H9 (cell line): ENCODE measurements around the gene TMA7B. TPM values are rescaled to one million over a fixed set of nuclear protein-coding genes. Genes with fewer than 3 reads are reported as not detected.

Experiments used
- DNase-seq: peaks from one replicate; pipeline ENCODE4 v3.0.0-alpha.2; 2017
- H2AFZ ChIP-seq: one replicate; pipeline ENCODE4 v1.6.1; 2013; ENCODE audit warnings: mild to moderate bottlenecking, low read length, control low read depth, moderate library complexity
- H2AK5ac ChIP-seq: 2 replicates; pipeline ENCODE4 v1.6.1; 2013; ENCODE audit warnings: low read length, control low read depth, mixed read lengths; ENCODE audit not compliant: insufficient read length
- H2BK120ac ChIP-seq: one replicate; pipeline ENCODE4 v1.6.1; 2013; ENCODE audit warnings: low read depth, mild to moderate bottlenecking, low read length, control low read depth, inconsistent platforms; ENCODE audit not compliant: poor library complexity, severe bottlenecking
- H2BK12ac ChIP-seq: 2 replicates; pipeline ENCODE4 v1.6.1; 2013; ENCODE audit warnings: low read length, control low read depth, mixed read lengths, low read depth; ENCODE audit not compliant: insufficient read length
- H2BK15ac ChIP-seq: 2 replicates; pipeline ENCODE4 v1.6.1; 2013; ENCODE audit warnings: low read depth, low read length, control low read depth
- H2BK20ac ChIP-seq: one replicate; pipeline ENCODE4 v1.6.1; 2013; ENCODE audit warnings: low read depth, mild to moderate bottlenecking, low read length, control low read depth, inconsistent platforms; ENCODE audit not compliant: poor library complexity, severe bottlenecking
- H2BK5ac ChIP-seq: 2 replicates; pipeline ENCODE4 v1.6.1; 2013; ENCODE audit warnings: low read length, control low read depth, mixed read lengths; ENCODE audit not compliant: insufficient read length
- H3K14ac ChIP-seq: 2 replicates; pipeline ENCODE4 v1.6.1; 2013; ENCODE audit warnings: low read length, control low read depth; ENCODE audit not compliant: insufficient read depth
- H3K18ac ChIP-seq: 2 replicates; pipeline ENCODE4 v1.6.1; 2013; ENCODE audit warnings: low read depth, mild to moderate bottlenecking, mixed read lengths, low read length, control low read depth; ENCODE audit not compliant: insufficient read length
- H3K23ac ChIP-seq: 2 replicates; pipeline ENCODE4 v1.6.1; 2013; ENCODE audit warnings: low read length, control low read depth, mixed read lengths, low read depth; ENCODE audit not compliant: insufficient read length
- H3K23me2 ChIP-seq: 2 replicates; pipeline ENCODE4 v1.6.1; 2013; ENCODE audit warnings: low read depth, mild to moderate bottlenecking, mixed read lengths, low read length, control low read depth; ENCODE audit not compliant: insufficient read length, poor library complexity, severe bottlenecking
- H3K27ac ChIP-seq: 2 replicates; pipeline ENCODE4 v1.5.1; 2013; ENCODE audit warnings: low read length, control low read depth, mixed read lengths, low read depth; ENCODE audit not compliant: insufficient read length
- H3K27me3 ChIP-seq: 2 replicates; pipeline ENCODE4 v1.6.1; 2013; ENCODE audit warnings: low read length, control low read depth, inconsistent platforms; ENCODE audit not compliant: insufficient read depth
- H3K4ac ChIP-seq: 2 replicates; pipeline ENCODE4 v1.6.1; 2013; ENCODE audit warnings: low read depth, mild to moderate bottlenecking, control low read depth, inconsistent platforms, low read length, moderate library complexity
- H3K4me1 ChIP-seq: 2 replicates; pipeline ENCODE4 v1.6.1; 2013; ENCODE audit warnings: low read length, control low read depth, inconsistent platforms; ENCODE audit not compliant: insufficient read depth
- H3K4me2 ChIP-seq: 2 replicates; pipeline ENCODE4 v1.6.1; 2013; ENCODE audit warnings: low read length, control low read depth, mixed read lengths; ENCODE audit not compliant: insufficient read length, insufficient read depth
- H3K56ac ChIP-seq: 2 replicates; pipeline ENCODE4 v1.6.1; 2013; ENCODE audit warnings: low read depth, mild to moderate bottlenecking, mixed read lengths, low read length, control low read depth; ENCODE audit not compliant: insufficient read length
- H3K79me1 ChIP-seq: 2 replicates; pipeline ENCODE4 v1.6.1; 2013; ENCODE audit warnings: low read depth, mild to moderate bottlenecking, moderate library complexity, low read length, control low read depth, inconsistent platforms; ENCODE audit not compliant: insufficient read depth, poor library complexity, severe bottlenecking
- H3K79me2 ChIP-seq: 2 replicates; pipeline ENCODE4 v1.6.1; 2013; ENCODE audit warnings: low read length, control low read depth, inconsistent platforms; ENCODE audit not compliant: insufficient read depth
- H3K9ac ChIP-seq: 2 replicates; pipeline ENCODE4 v1.6.1; 2013; ENCODE audit warnings: low read length, control low read depth, mixed read lengths; ENCODE audit not compliant: insufficient read length; ENCODE audit errors: extremely low read depth
- H3K9me3 ChIP-seq: one replicate; pipeline ENCODE4 v1.6.1; 2013; ENCODE audit warnings: low read depth, low read length, inconsistent platforms; ENCODE audit not compliant: control insufficient read depth
- H3T11ph ChIP-seq: one replicate; pipeline ENCODE4 v1.6.1; 2013; ENCODE audit warnings: mild to moderate bottlenecking, low read length, control low read depth, inconsistent platforms
- H4K20me1 ChIP-seq: one replicate; pipeline ENCODE4 v1.6.1; 2013; ENCODE audit not compliant: control insufficient read depth, insufficient read length, insufficient read depth
- H4K5ac ChIP-seq: 2 replicates; pipeline ENCODE4 v1.6.1; 2013; ENCODE audit warnings: low read depth, mild to moderate bottlenecking, mixed read lengths, low read length, control low read depth; ENCODE audit not compliant: insufficient read length
- H4K8ac ChIP-seq: replicated peaks from 2 replicates; pipeline ENCODE4 v1.6.1; 2013; ENCODE audit warnings: low read length, control low read depth, mixed read lengths, low read depth; ENCODE audit not compliant: insufficient read length
- H4K91ac ChIP-seq: 2 replicates; pipeline ENCODE4 v1.6.1; 2013; ENCODE audit warnings: low read depth, mild to moderate bottlenecking, moderate library complexity, mixed read lengths, low read length, control low read depth; ENCODE audit not compliant: insufficient read length
- H3K27ac Mint-ChIP-seq, 3 experiments: 2 replicates in 2 of 3; 3 replicates in 1 of 3; pipeline ENCODE4 v1.8.0; 2020 to 2021; ENCODE audit warnings: mixed read lengths in 3 of 3, mild to moderate bottlenecking in 1 of 3, moderate library complexity in 1 of 3
- H3K27me3 Mint-ChIP-seq: 2 replicates; pipeline ENCODE4 v1.8.0; 2021; ENCODE audit warnings: low read depth, mild to moderate bottlenecking, moderate library complexity, mixed read lengths
- H3K36me3 Mint-ChIP-seq, 3 experiments: 2 replicates in 2 of 3; 3 replicates in 1 of 3; pipeline ENCODE4 v1.8.0; 2020 to 2021; ENCODE audit warnings: low read depth in 3 of 3, mixed read lengths in 3 of 3; ENCODE audit not compliant: insufficient read depth in 1 of 3
- H3K4me1 Mint-ChIP-seq, 2 experiments: 2 replicates each; pipeline ENCODE4 v1.8.0; 2020; ENCODE audit warnings: mixed read lengths in 2 of 2
- H3K4me3 Mint-ChIP-seq, 2 experiments: 2 replicates in 1 of 2; 3 replicates in 1 of 2; pipeline ENCODE4 v1.8.0; 2020 to 2021; ENCODE audit warnings: mild to moderate bottlenecking in 2 of 2, mixed read lengths in 2 of 2, moderate library complexity in 1 of 2
- H3K9me3 Mint-ChIP-seq, 2 experiments: 2 replicates in 1 of 2; 3 replicates in 1 of 2; pipeline ENCODE4 v1.8.0; 2020; ENCODE audit warnings: mild to moderate bottlenecking in 2 of 2, mixed read lengths in 2 of 2, moderate library complexity in 1 of 2
- CTCF ChIP-seq: fragments of 200-600 bp; sonication (generic); conservative IDR thresholded peaks from 3 replicates; pipeline ENCODE4 v1.8.0; 2021; ENCODE audit warnings: antibody characterized with exemption, mild to moderate bottlenecking
- WGBS: extraction: QIAGEN DNeasy Blood & Tissue Kit; methylation state at CpG from one replicate; pipeline ENCODE4 v1.1.7; 2013; ENCODE audit warnings: missing lambda C conversion rate, low lambda C conversion rate, mixed read lengths; ENCODE audit not compliant: insufficient read length; ENCODE audit errors: extremely low coverage; 5-methylcytosine and 5-hydroxymethylcytosine counted together
- total RNA-seq: library from RNA; stranded (reverse); gene quantifications from 2 replicates; pipeline ENCODE4 v1.2.1, GENCODE V29; 2021

The TMA7B gene
- total RNA-seq, 1 experiment from 2014 or later = not detected

DNA sequence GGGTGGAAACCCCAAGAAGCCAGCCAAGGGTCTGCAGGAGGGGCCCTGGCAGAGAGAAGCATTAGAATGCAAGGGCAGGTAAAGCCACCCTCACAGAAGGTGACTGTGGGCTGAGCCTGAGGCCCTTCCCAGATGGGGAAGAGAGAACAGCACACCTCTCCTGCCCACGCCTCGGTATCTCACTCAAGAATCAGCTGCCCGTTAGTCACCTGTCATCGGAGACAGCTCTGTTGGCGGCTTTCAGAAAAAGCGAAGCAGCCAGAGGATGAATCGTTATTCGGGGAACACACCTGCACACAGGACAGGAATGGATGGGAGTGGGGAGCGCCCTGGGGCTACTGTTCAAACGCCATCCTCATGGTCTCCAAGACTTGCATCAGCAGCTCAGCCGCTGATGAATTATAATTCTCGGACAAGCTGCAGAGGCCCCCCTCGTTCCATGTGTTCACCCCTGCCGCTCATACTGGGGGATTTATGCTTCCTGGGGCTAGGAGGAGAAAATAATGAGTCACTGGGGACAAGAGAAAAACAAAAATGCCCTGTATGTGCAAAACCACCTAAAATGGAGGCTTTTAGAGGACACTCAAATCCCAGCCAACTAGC lies 21.6 kb upstream of the TMA7B start:
- H4K8ac ChIP-seq = no peak overlapping the region
- no peak overlapping the region for H3K18ac ChIP-seq
- no peak overlapping the region for H3T11ph ChIP-seq
- peaks cover 3% of the 10 kb centered on the region; the same call in 1 of the 2 replicates for H3K4me1 ChIP-seq
- H3K23ac ChIP-seq = no peak overlapping the region
- H4K5ac ChIP-seq = no peak overlapping the region
- H2AK5ac ChIP-seq = no peak overlapping the region
- no peak overlapping the region for H3K56ac ChIP-seq
- no peak overlapping the region for H2BK20ac ChIP-seq
- H3K27ac Mint-ChIP-seq = no peak overlapping the region; a peak in 1 of 7 replicates
- H3K4me2 ChIP-seq = no peak overlapping the region
- no peaks in the 10 kb centered on the region for H3K79me2 ChIP-seq
- no peak overlapping the region; the same call in 1 of the 2 replicates for H3K14ac ChIP-seq
- no peak overlapping the region for H4K91ac ChIP-seq
- no peaks in the 10 kb centered on the region for H3K9me3 Mint-ChIP-seq
- no peak for TF ChIP-seq CTCF
- no peak for DNase-seq
- no peak overlapping the region for H2BK15ac ChIP-seq
- H3K79me1 ChIP-seq = no peaks in the 10 kb centered on the region
- H3K27me3 Mint-ChIP-seq = no peaks in the 10 kb centered on the region
- peaks cover 49 to 67% of the 10 kb centered on the region in 2 experiments for H3K4me1 Mint-ChIP-seq
- H4K20me1 ChIP-seq = no peaks in the 10 kb centered on the region
- no peaks in the 10 kb centered on the region for H3K27me3 ChIP-seq
- H2BK12ac ChIP-seq = no peak overlapping the region
- no peaks in the 10 kb centered on the region for H3K9me3 ChIP-seq
- no peak overlapping the region for H2BK5ac ChIP-seq
- no peak overlapping the region for H3K9ac ChIP-seq
- no peaks in the 10 kb centered on the region for H3K36me3 Mint-ChIP-seq
- no peak overlapping the region for H2BK120ac ChIP-seq
- H2AFZ ChIP-seq = no peak overlapping the region
- H3K4ac ChIP-seq = no peak overlapping the region
- H3K4me3 Mint-ChIP-seq = no peak overlapping the region
- no peaks in the 10 kb centered on the region for H3K23me2 ChIP-seq
- no CpG with 5 or more reads among the region's 14 CpGs for WGBS
- no peak overlapping the region for H3K27ac ChIP-seq
